Activated naive CD4-positive, alpha-beta T cell treated with Interleukin-2 at 50 U/mL for 16 hours (primary cell): ENCODE measurements around the gene HSPA1L.
"Not testable (repeated sequence)": the region's sequence is repeated elsewhere in the genome, so short reads cannot be mapped to it uniquely, and the experiment has no call there.

Source experiments
- DNase-seq: peaks from one replicate; pipeline ENCODE4 v3.0.0-alpha.2; 2020

The HSPA1L gene

GRCh38 chr6:31815025-31815838, at the start of gene HSPA1L, which contains the start of gene HSPA1A:
TSS of gene HSPA1L (minus strand) at chr6:31815283. CDS start at chr6:31811972, 3,311 bp downstream.
TSS of gene HSPA1A (plus strand) at chr6:31815543. CDS start at chr6:31815757, 214 bp downstream.
- peak; percentile 66 for DNase-seq

DNA sequence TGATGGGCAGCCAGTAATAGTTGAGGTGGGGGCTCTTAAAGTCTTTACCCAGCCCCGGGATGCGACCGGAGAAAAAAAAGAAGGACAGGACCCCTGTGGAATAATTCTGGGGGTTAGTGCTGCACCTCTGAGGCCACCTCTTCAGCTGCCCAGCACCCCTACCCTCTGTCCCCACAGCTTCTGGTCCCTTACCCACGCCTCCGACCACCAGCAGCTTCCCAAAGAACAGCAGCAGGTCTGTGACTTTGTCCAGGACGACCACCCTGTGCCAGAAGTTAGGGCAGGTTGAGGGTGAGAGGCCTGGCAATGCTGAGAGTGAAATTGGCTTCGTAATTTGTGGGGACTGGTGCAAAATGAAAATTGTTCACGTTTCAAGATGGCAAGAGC, 49.7 kb upstream of the HSPA1L start:
- no peak for DNase-seq

DNA sequence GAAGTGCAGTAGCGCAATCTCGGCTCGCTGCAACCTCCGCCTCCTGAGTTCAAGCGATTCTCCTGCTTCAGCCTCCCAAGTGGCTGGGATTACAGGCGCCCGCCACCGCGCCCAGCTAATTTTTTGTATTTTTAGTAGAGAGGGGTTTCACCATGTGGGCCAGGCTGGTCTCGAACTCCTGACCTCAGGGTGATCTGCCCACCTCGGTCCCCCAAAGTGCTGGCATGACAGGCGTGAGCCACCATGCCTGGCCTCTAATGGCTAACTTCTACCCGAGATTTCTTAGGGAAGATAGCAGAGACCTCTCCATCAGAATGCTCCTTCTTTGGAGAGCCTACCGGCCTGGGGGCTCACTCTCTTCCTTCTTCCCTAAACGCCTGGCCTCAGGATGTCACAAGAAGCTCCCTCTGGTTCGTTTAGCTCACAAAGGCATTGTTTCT, 49.1 kb upstream of the HSPA1L start:
- DNase-seq = not testable (repeated sequence)

DNA sequence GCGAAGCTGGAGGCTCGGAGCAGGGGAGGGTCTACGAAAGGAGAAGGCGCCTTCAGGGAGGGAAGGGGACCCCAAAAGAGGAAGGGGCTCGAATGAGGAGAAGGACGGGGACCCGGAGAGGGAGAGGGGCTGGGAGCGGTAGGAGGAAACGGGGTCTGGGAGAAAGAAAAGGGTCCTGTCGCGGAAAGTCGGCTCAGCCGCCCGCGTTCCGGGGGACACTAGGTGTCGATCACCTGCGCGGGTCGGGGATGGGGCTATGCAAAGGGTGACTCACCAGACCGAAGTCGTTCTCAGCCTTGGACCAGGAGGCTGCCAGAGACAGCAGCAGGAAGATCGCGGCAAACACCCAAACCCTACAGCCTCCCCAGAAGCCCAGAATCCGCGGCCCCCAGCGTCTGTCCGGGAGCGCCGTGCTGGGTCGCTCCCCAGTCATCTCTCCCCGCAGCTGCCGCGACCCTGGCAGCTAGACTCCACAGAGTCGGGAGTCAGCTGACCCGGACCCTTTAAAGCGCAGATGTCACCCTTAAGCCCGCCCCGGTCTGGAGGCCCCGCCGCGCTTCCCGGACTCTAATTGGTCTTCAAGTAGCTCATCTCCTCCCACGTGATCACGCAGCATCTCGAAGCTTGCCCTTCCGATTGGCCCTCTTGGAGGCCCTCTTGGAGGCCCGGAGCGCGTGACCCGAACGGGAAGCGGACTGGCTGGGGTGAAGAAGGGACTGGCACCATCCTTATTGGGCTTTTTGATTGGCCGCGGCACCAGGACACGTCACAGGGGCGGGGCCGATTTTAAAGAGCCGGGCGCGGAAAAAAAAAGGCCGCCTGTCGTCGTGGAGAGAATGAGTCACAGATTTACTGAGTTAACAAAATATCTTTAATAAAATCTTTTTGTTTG, 47.5 kb upstream of the HSPA1L start, which contains the start of gene NEU1:
Gene NEU1, minus strand, starts transcription at position 478 of the 892 bp plus-strand sequence. Its CDS starts 45 bp downstream, at position 433.
- DNase-seq = peak; percentile 99

DNA sequence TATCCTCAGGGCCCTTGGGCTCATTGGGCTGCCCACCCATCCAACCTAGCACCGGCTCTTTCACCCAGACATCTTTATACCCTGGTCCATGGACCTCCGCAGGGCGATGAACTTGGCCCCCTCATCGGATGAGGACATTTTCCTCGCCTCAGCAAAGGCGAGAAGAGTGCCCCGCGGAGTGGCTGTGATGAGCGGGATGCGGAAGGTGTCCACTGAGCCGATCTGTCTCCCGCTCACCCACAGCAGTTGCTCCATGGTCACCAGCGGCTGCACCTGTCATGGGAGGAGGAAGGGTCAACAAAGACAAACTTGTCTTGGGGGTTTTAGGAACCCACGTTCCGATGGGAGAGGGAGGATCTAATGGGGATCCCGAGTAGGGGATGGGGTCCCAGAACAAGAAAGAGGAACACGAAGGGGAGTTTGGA, 46.8 kb upstream of the HSPA1L start:
- DNase-seq = no peak

DNA sequence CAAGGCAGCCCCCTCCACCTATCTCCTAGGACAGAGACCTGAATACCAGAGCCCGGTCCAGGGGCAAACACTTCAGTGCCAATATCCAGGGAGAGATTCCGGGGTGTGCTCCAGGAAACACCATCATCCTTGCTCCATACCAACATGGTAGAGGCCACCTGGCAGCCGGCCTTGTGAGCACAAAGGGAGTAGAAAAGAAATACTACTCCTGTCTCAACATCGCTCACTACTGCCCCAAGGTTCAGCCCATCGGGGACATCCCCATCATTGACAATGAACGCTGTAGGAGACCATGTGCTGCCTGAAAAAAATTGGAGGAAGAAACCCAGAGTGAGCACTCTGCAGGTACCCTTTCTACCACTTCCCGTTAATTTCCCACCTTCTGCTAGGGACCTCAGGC, 46.1 kb upstream of the HSPA1L start:
- DNase-seq = no peak

DNA sequence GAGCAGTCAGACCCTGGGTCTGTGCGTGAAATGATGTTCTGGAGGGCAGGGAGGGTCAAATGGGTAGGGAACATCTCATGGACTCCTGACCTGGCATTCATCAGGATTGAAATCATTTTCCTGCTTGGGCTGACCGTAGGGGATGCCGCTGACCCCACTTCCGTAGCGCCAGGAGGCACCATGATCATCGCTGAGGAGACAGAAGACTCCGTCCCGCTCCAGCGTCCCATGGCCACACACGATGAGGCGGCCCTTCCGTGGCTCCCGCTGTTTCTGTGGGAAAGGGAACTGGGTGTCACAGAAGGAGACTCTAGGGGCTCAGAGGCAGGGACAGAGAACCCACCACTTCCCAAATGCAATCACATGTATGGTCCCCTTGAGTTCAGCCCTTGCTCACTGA, 45.3 kb upstream of the HSPA1L start:
- no peak for DNase-seq

DNA sequence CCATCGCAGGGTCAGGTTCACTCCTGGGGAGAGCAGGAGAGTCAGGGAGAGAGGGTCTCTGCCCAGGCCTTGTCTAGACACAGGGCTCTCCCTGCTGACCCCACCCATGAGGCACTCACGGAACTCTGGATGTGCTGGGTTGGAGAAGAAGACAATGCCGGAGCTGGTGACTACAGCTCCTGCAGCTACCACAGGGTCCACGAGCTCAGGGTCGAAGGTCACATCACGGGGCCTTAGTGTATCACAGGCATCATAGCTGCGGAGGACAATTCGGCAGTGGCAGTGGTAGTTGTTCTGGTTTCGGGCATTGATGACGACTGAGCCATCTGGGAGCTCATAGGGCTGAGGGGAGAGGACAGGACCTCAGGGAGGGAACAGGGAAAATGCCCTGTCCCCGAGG, 44.8 kb upstream of the HSPA1L start:
- DNase-seq = no peak

GRCh38 chr6:31858707-31859106, 43.6 kb upstream of the HSPA1L start:
- no peak for DNase-seq

DNA sequence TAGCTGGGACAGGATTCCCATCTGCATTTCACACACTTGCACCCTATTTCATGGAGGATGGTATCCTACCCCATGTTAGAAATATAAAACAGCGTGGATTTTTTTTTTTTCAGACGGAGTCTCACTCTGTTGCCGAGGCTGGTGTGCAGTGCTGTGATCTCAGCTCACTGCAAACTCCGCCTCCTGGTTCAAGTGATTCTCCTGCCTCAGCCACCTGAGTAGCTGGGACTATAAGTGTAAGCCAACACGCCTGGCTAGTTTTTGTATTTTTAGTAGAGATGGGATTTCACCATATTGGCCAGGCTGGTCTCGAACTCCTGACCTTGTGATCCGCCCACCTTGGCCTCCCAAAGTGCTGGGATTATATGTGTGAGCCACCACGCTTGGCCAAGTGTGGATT, 42.7 kb upstream of the HSPA1L start:
- not testable (repeated sequence) for DNase-seq

- DNase-seq = not testable (repeated sequence)
Observed at GRCh38 chr6:31851980-31852718, 37.1 kb upstream of the HSPA1L start.

GRCh38 chr6:31851485-31851832, 36.4 kb upstream of the HSPA1L start:
- DNase-seq = no peak

GRCh38 chr6:31850765-31851484, 35.8 kb upstream of the HSPA1L start:
- no peak for DNase-seq

- no peak for DNase-seq
Observed at GRCh38 chr6:31847276-31847978, 32.3 kb upstream of the HSPA1L start.

- no peak for DNase-seq
Observed at GRCh38 chr6:31844507-31844906, 29.4 kb upstream of the HSPA1L start.

GRCh38 chr6:31842053-31842452, 27.0 kb upstream of the HSPA1L start:
- DNase-seq = no peak

DNA sequence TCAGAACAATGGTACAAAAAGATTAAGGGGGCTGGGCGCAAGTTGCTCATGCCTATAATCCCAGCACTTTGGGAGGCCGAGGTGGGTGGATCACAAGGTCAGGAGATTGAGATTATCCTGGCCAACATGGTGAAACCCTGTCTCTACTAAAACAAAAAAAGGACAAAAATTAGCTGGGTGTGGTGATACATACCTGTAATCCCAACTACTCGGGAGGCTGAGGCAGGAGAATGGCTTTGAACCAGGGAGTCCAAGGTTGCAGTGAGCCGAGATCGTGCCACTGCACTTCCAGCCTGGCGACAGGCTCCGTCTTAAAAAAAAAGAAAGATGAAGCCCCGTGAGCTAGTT, 24.7 kb upstream of the HSPA1L start:
- not testable (repeated sequence) for DNase-seq

GRCh38 chr6:31838968-31839367, 23.9 kb upstream of the HSPA1L start:
- no peak for DNase-seq

GRCh38 chr6:31838114-31838553, 23.1 kb upstream of the HSPA1L start:
- not testable (repeated sequence) for DNase-seq

DNA sequence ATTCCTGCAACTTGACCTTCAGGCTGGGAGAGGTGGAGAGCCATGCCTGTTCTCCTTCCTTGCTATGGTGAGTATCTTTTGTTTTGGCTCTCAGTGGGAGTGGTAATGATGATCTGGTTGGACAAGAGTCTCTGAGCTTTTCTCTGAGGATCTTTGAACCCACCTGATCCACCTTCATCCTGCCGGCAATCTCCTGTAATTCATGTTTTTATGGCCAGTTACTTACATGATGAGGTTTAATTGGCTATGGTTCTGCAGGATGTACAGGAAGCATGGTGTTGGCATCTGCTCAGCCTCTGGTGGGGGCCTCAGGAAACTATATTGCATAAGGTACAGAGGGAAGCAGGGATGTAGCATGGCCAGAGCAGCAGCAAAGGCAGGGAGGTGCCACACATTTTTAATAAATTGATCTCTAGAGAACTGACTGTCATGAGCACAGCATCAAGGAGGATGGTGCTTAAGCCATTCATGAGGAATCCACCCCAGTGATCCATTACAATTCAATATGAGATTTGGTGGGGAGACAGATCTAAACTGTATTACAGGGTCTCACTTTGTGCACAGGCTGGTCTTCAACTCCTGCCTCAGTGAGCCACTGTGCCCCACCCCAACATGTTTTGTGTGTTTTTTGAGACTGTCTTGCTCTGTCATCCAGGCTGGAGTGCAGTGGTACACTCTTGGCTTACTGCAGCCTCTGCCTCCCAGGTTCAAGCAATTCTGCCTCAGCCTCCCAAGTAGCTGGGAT, 22.5 kb upstream of the HSPA1L start:
- no peak for DNase-seq
